ENCODE data around the gene GDF15. TPM values are rescaled to one million over a fixed set of nuclear protein-coding genes. Genes with fewer than 3 reads are reported as not detected.
A peak's percentile ranks its signal among the peaks of the same experiment; 100 is the strongest.

The GDF15 gene
- total RNA-seq, 4 donors from 2014 or later = 0.41 to 13.1 (median 1.6) TPM

GRCh38 chr19:18388100-18388959 is 2.4 kb downstream of the GDF15 start:
- Histone ChIP-seq H3K27ac (peak overlapping the region in 1 of 2 donors; percentile 53), H3K27me3 (no peaks in the 10 kb centered on the region), H3K36me3 (no peaks in the 10 kb centered on the region), H3K4me1 (peaks cover 0 to 9% of the 10 kb centered on the region in 2 donors), H3K9me3 (no peaks in the 10 kb centered on the region), H3K4me3 (peak overlapping the region; percentile 12 to 24)
- DNase-seq = peak; percentile 70 to 84
- TF ChIP-seq POLR2A (IDR thresholded peaks at IDR 0.05) (no peak), CTCF (IDR thresholded peaks at IDR 0.05) (peak; percentile 98 to 100 (median 99))
- intact Hi-C loops (cut with DNase I; ENCODE audit: low total_unique reads) = no loop called here

DNA sequence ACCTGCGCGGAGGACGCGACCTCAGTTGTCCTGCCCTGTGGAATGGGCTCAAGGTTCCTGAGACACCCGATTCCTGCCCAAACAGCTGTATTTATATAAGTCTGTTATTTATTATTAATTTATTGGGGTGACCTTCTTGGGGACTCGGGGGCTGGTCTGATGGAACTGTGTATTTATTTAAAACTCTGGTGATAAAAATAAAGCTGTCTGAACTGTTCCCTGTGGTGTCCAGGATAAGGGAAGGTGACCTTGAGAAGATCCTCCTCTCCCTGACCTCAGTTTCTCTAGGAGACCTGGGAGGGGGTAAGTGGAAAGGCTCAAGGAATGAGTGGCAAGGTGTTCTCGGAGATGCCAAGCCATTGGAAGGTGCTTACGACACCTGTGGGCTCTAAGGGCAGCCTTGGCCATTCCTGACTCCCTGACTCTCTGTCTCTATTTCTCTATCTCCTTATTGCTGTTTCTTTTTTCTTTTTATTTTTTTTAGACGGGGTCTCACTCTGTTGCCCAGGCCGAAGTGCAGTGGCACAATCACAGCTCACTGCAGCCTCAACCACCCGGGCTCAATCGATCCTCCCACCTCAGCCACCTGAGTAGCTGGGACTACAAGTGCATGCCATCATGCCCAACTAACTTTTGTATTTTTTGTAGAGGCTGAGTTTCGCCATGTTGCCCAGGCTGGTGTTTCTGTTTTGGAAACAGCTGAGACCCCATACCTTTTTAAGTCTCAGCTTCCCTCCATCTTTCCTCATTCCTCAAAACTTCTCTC is 3.2 kb downstream of the GDF15 start:
- Histone ChIP-seq H3K4me1 (peaks cover 0 to 9% of the 10 kb centered on the region in 2 donors), H3K9me3 (no peaks in the 10 kb centered on the region), H3K36me3 (no peaks in the 10 kb centered on the region), H3K4me3 (no peak overlapping the region), H3K27me3 (no peaks in the 10 kb centered on the region), H3K27ac (no peak overlapping the region)
- no peak for DNase-seq
- intact Hi-C loops (cut with DNase I; ENCODE audit: low total_unique reads) = no loop called here
- no peak for TF ChIP-seq POLR2A (IDR thresholded peaks at IDR 0.05)
- TF ChIP-seq CTCF (IDR thresholded peaks at IDR 0.05) = no peak

DNA sequence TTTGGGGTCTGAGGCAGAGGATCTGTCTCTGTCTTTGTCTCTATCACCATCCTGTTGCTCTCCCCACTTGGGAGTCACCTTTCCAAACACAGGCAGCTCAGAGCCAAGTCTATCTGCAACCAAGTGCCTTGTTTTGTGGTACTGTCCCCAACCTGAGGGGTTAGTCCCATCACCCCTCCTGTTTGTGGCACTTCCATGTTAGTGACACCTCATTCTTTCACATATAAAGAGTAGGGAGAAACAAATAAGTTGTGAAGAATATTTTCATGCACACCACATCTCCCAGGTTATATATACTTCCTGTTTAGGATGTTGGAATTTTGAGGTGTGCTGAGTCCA is 3.7 kb downstream of the GDF15 start:
- Histone ChIP-seq H3K36me3 (no peaks in the 10 kb centered on the region), H3K4me1 (peaks cover 0 to 9% of the 10 kb centered on the region in 2 donors), H3K27me3 (no peaks in the 10 kb centered on the region), H3K4me3 (no peak overlapping the region), H3K9me3 (no peaks in the 10 kb centered on the region), H3K27ac (no peak overlapping the region)
- intact Hi-C loops (cut with DNase I; ENCODE audit: low total_unique reads) = no loop called here
- TF ChIP-seq CTCF (IDR thresholded peaks at IDR 0.05) (no peak), POLR2A (IDR thresholded peaks at IDR 0.05) (no peak)
- no peak for DNase-seq

DNA sequence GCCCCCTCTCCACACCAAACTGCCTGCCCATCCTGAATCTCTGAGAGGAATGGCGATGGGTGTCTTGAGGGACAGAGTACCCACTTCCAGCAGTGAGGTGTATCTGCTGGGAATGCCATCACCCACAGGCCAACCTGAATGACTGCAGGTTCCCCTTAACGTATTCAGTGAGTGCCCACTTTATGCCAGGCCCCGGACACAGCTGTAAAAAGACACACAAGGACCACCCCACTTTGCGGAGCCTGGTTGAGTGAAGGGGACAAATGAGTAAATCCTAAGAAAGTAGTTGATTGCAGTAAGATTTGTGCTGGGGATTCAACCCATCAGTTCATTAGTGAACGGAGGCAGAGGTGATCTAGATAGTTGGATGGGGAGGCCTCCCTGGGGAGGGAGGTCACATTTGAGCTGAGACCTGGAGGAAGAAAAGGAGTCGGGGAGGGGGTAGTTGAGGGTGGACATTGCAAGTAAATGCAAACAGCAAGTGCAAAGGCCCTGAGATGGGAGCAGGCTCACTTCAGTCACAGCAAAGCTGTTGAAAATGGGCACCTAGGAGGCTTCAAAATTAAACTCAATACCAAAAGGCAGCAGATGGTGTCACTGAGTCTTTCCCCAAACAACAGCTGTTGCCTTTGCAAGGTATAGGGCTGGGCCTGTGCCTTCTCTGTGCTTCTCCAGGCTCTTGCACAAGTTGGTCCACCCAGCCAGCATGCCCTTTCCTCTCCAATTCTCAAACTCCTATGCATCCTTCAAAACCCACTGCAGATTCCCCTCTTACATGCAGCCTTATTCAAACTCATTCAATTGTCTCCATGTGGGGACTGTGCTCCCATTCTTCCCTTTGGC is 4.3 kb downstream of the GDF15 start:
- intact Hi-C loops (cut with DNase I; ENCODE audit: low total_unique reads) = no loop called here
- TF ChIP-seq CTCF (IDR thresholded peaks at IDR 0.05) (no peak), POLR2A (IDR thresholded peaks at IDR 0.05) (no peak)
- no peak overlapping the region for H3K27ac ChIP-seq
- no peaks in the 10 kb centered on the region for H3K9me3 ChIP-seq
- H3K4me1 ChIP-seq = peaks cover 0 to 9% of the 10 kb centered on the region in 2 donors
- no peak overlapping the region for H3K4me3 ChIP-seq
- H3K27me3 ChIP-seq = no peaks in the 10 kb centered on the region
- no peaks in the 10 kb centered on the region for H3K36me3 ChIP-seq
- DNase-seq = no peak

Data from uterus (tissue), 4 donors.